Uterus (tissue), 4 donors: ENCODE data around the gene RALA. TPM values are rescaled to one million over a fixed set of nuclear protein-coding genes. Genes with fewer than 3 reads are reported as not detected.
"Not testable (repeated sequence)": the region's sequence is repeated elsewhere in the genome, so short reads cannot be mapped to it uniquely, and the experiment has no call there.

Source experiments
- DNase-seq, 2 donors: peaks; one replicate each; pipeline ENCODE4 v3.0.0-alpha.2; 2019 to 2020
- H3K27ac ChIP-seq, 2 donors: fragments of 200-600 bp; sonication (generic); 1 replicate in 1 of 2; 2 replicates in 1 of 2; pipeline ENCODE4 v1.5.1; 2016 to 2018
- H3K27me3 ChIP-seq, 2 donors: fragments of 200-600 bp; sonication (generic); one replicate each; pipeline ENCODE4 v1.5.1; 2018 to 2019; ENCODE audit warnings: control low read depth in 1 of 2
- H3K36me3 ChIP-seq, 2 donors: fragments of 200-600 bp; sonication (generic); one replicate each; pipeline ENCODE4 v1.5.1; 2019; ENCODE audit warnings: control low read depth in 1 of 2
- H3K4me1 ChIP-seq, 2 donors: fragments of 200-600 bp; sonication (generic); one replicate each; pipeline ENCODE4 v1.5.1; 2018 to 2019; ENCODE audit warnings: control low read depth in 1 of 2
- H3K4me3 ChIP-seq, 2 donors: fragments of 200-600 bp; sonication (generic); 1 replicate in 1 of 2; 2 replicates in 1 of 2; pipeline ENCODE4 v1.5.1; 2018 to 2019; ENCODE audit warnings: mild to moderate bottlenecking in 1 of 2
- H3K9me3 ChIP-seq, 2 donors: fragments of 200-600 bp; sonication (generic); one replicate each; pipeline ENCODE4 v1.5.1; 2019; ENCODE audit warnings: control low read depth in 1 of 2
- CTCF ChIP-seq, 4 experiments: fragments of 200-600 bp in 2 of 4; fragments of 450-650 bp in 2 of 4; sonication (generic) in 2 of 4; IDR thresholded peaks; one replicate each; pipeline ENCODE4 v1.5.1; 2016 to 2019; ENCODE audit warnings: antibody characterized with exemption in 4 of 4, mild to moderate bottlenecking in 2 of 4, moderate library complexity in 1 of 4
- POLR2A ChIP-seq, 2 donors: fragments of 450-650 bp; IDR thresholded peaks; one replicate each; pipeline ENCODE4 v1.6.1; 2016; ENCODE audit warnings: antibody characterized with exemption in 2 of 2, mild to moderate bottlenecking in 1 of 2, moderate library complexity in 1 of 2
- intact Hi-C: fragments of 100-400 bp; cut with DNase I; formaldehyde crosslinking; loops from one replicate; pipeline ENCODE4 v1.15.1; 2023; ENCODE audit warnings: low total_unique reads
- total RNA-seq, 4 donors: library from RNA; depleted of rRNA in 3 of 4; stranded (reverse); fragments of >200 nt in 3 of 4; gene quantifications; one replicate each; pipeline versions ENCODE4 v1.1.0 to v1.2.4, GENCODE V29; 2014 to 2023
- donor health status: DM: yes; HTN: yes; CAD: no.

The RALA gene
- total RNA-seq, 4 donors from 2014 or later = 7.4 to 31.1 (median 17.6) TPM

- no peak for TF ChIP-seq CTCF (IDR thresholded peaks at IDR 0.05)
- no peak for TF ChIP-seq POLR2A (IDR thresholded peaks at IDR 0.05)
Observed at GRCh38 chr7:39672176-39672575, 48.8 kb downstream of the RALA start.

GRCh38 chr7:39673868-39674267 is 50.5 kb downstream of the RALA start:
- no peaks in the 10 kb centered on the region for H3K9me3 ChIP-seq
- no peak for DNase-seq
- peaks cover 0 to 3% of the 10 kb centered on the region in 2 donors for H3K4me1 ChIP-seq
- no peak overlapping the region for H3K4me3 ChIP-seq
- TF ChIP-seq CTCF (IDR thresholded peaks at IDR 0.05) = no peak
- no peak for TF ChIP-seq POLR2A (IDR thresholded peaks at IDR 0.05)
- H3K27me3 ChIP-seq = no peaks in the 10 kb centered on the region
- H3K27ac ChIP-seq = peak overlapping the region in 1 of 2 donors; percentile 51
- no peaks in the 10 kb centered on the region for H3K36me3 ChIP-seq
- intact Hi-C loops = no loop called here

More at GRCh38 chr7:39672176-39672575, 48.8 kb downstream of the RALA start:
- no peak overlapping the region for H3K27ac ChIP-seq
- peaks cover 0 to 7% of the 10 kb centered on the region in 2 donors for H3K4me1 ChIP-seq
- H3K9me3 ChIP-seq = no peaks in the 10 kb centered on the region
- intact Hi-C loops = no loop called here
- no peaks in the 10 kb centered on the region for H3K36me3 ChIP-seq
- no peak for DNase-seq
- H3K4me3 ChIP-seq = no peak overlapping the region
- no peaks in the 10 kb centered on the region for H3K27me3 ChIP-seq

GRCh38 chr7:39674406-39674805 is 51.0 kb downstream of the RALA start:
- Histone ChIP-seq H3K36me3 (no peaks in the 10 kb centered on the region), H3K4me3 (no peak overlapping the region), H3K27me3 (no peaks in the 10 kb centered on the region), H3K4me1 (peaks cover 0 to 3% of the 10 kb centered on the region in 2 donors), H3K27ac (peak overlapping the region in 1 of 2 donors; percentile 51), H3K9me3 (no peaks in the 10 kb centered on the region)
- DNase-seq = no peak
- TF ChIP-seq CTCF (IDR thresholded peaks at IDR 0.05) = no peak
- TF ChIP-seq POLR2A (IDR thresholded peaks at IDR 0.05) = no peak
- intact Hi-C loops = no loop called here

- intact Hi-C loops = no loop called here
- TF ChIP-seq CTCF (IDR thresholded peaks at IDR 0.05) (no peak), POLR2A (IDR thresholded peaks at IDR 0.05) (no peak)
- Histone ChIP-seq H3K27me3 (no peaks in the 10 kb centered on the region), H3K36me3 (no peaks in the 10 kb centered on the region), H3K27ac (no peak overlapping the region), H3K9me3 (no peaks in the 10 kb centered on the region), H3K4me3 (no peak overlapping the region), H3K4me1 (peaks cover 0 to under 1% of the 10 kb centered on the region in 2 donors)
- no peak for DNase-seq
Observed at GRCh38 chr7:39676346-39676745, 53.0 kb downstream of the RALA start.

GRCh38 chr7:39678930-39679709 is 55.7 kb downstream of the RALA start:
- Histone ChIP-seq H3K27me3 (no peaks in the 10 kb centered on the region), H3K4me1 (peaks cover 0 to 9% of the 10 kb centered on the region in 2 donors), H3K4me3 (no peak overlapping the region), H3K27ac (no peak overlapping the region), H3K9me3 (no peaks in the 10 kb centered on the region), H3K36me3 (no peaks in the 10 kb centered on the region)
- no peak for TF ChIP-seq POLR2A (IDR thresholded peaks at IDR 0.05)
- no peak for TF ChIP-seq CTCF (IDR thresholded peaks at IDR 0.05)
- intact Hi-C loops = no loop called here
- no peak for DNase-seq

GRCh38 chr7:39679874-39680273 is 56.5 kb downstream of the RALA start:
- H3K4me3 ChIP-seq, intact Hi-C loops, H3K9me3 ChIP-seq, DNase-seq, H3K27me3 ChIP-seq, H3K36me3 ChIP-seq, H3K27ac ChIP-seq: not testable (repeated sequence)
- peaks cover 0 to 11% of the 10 kb centered on the region in 2 donors for H3K4me1 ChIP-seq
